GM12878 (cell line): Measurements from ENCODE around the gene GTF2H1. TPM values are rescaled to one million over a fixed set of nuclear protein-coding genes. Genes with fewer than 3 reads are reported as not detected.

Source experiments
- BACH1 ChIP-seq: fragments of 450-650 bp; IDR thresholded peaks from 2 replicates; pipeline ENCODE4 v1.6.1; 2017; ENCODE audit warnings: mild to moderate bottlenecking, borderline replicate concordance
- CBX5 ChIP-seq: sonication (generic); IDR thresholded peaks from 2 replicates; pipeline ENCODE4 v1.6.1; 2016; ENCODE audit warnings: low read depth, moderate library complexity, mild to moderate bottlenecking, inconsistent platforms
- CTCF ChIP-seq, 3 experiments: IDR thresholded peaks in 2 of 3; conservative IDR thresholded peaks in 1 of 3; 2 replicates each; pipeline ENCODE4 v1.5.1; 2011; ENCODE audit warnings: low read depth in 3 of 3, low read length in 3 of 3, mild to moderate bottlenecking in 3 of 3, control low read depth in 2 of 3, moderate library complexity in 2 of 3, inconsistent platforms in 1 of 3, mixed read lengths in 1 of 3; ENCODE audit not compliant: control insufficient read depth in 2 of 3, insufficient read depth in 1 of 3; ENCODE audit errors: extremely low read depth in 1 of 3
- E2F8 ChIP-seq: fragments of 450-650 bp; IDR thresholded peaks from 2 replicates; pipeline ENCODE4 v1.6.1; 2018; ENCODE audit warnings: mild to moderate bottlenecking, low read depth, moderate library complexity; ENCODE audit not compliant: partially characterized antibody
- EZH2 ChIP-seq: IDR thresholded peaks from 2 replicates; pipeline ENCODE4 v1.6.1; 2012; ENCODE audit warnings: low read depth, mild to moderate bottlenecking, control low read depth, inconsistent platforms, low read length, borderline replicate concordance; ENCODE audit not compliant: control insufficient read depth
- HCFC1 ChIP-seq: fragments of 150-350 bp; IDR thresholded peaks from 2 replicates; pipeline ENCODE4 v1.6.1; 2014; ENCODE audit warnings: low read length
- POLR2AphosphoS2 ChIP-seq: IDR thresholded peaks from 2 replicates; pipeline ENCODE4 v1.6.1; 2011; ENCODE audit warnings: low read depth, mild to moderate bottlenecking, low read length, improper control_type of control experiment, moderate library complexity
- RCOR1 ChIP-seq: conservative IDR thresholded peaks from 2 replicates; pipeline ENCODE4 v1.6.1; 2012; ENCODE audit warnings: low read depth, low read length, improper control_type of control experiment
- SPI1 ChIP-seq: IDR thresholded peaks from 2 replicates; pipeline ENCODE4 v1.6.1; 2011; ENCODE audit warnings: low read depth, mild to moderate bottlenecking, low read length, moderate library complexity, borderline replicate concordance; ENCODE audit not compliant: insufficient read depth
- USF2 ChIP-seq: IDR thresholded peaks from 2 replicates; pipeline ENCODE4 v1.6.1; 2011; ENCODE audit warnings: low read depth, low read length, improper control_type of control experiment, borderline replicate concordance
- ZNF622 ChIP-seq: fragments of 450-650 bp; IDR thresholded peaks from 2 replicates; pipeline ENCODE4 v1.6.1; 2017; ENCODE audit warnings: mild to moderate bottlenecking, inconsistent platforms
- ZZZ3 ChIP-seq: IDR thresholded peaks from 2 replicates; pipeline ENCODE4 v1.6.1; 2011; ENCODE audit warnings: low read depth; ENCODE audit not compliant: control insufficient read depth, insufficient read length
- polyA plus RNA-seq, 11 experiments: library from polyadenylated mRNA; depleted of rRNA in 4 of 11; unstranded in 6 of 11; stranded (reverse) in 5 of 11; fragments of >200 nt; fragmentation: Nextera tagmentation in 4 of 11; fragmentation: Illumina TruSeq in 1 of 11; extraction: Ambion mirVana in 4 of 11; extraction: Trizol in 1 of 11; gene quantifications; 1 replicate in 1 of 11; 2 replicates in 10 of 11; pipeline versions ENCODE4 v1.2.1 to v1.2.3, GENCODE V29; 2011 to 2016; ENCODE audit warnings: inconsistent platforms in 2 of 11, missing spikeins in 2 of 11, low read depth in 1 of 11
- total RNA-seq, 4 experiments: library from RNA; depleted of rRNA in 3 of 4; stranded (reverse); fragments of >200 nt in 3 of 4; fragmentation: Illumina TruSeq in 1 of 4; extraction: Trizol in 1 of 4; gene quantifications; 2 replicates each; pipeline versions ENCODE4 v1.2.1 to v1.2.3, GENCODE V29; 2013 to 2021

Gene GTF2H1
- total and polyA plus RNA-seq, 10 of the 15 experiments (the other 5 are each of a cell fraction or from before 2014, with no cell fraction given): 36.7 to 68.8 (median 46.6) TPM

GRCh38 chr11:18321969-18322711, at the start of gene GTF2H1, which contains the start of gene HPS5 (continued):
- TF ChIP-seq ZZZ3 (no peak), ZNF622 (no peak), USF2 (peak; percentile 96), POLR2AphosphoS2 (peak; percentile 88; the same call in 1 of the 2 replicates), HCFC1 (peak; percentile 69), BACH1 (peak; percentile 92), CTCF (IDR thresholded peaks at IDR 0.05 in 2 of 3, conservative IDR thresholded peaks at IDR 0.05 in 1 of 3; ENCODE audit: control insufficient read depth in 2 of 3, extremely low read depth in 1 of 3, insufficient read depth in 1 of 3, low read depth in 3 of 3, low read length in 3 of 3) (no peak), CBX5 (no peak), RCOR1 (no peak), E2F8 (peak; percentile 89), SPI1 (peak; percentile 81), EZH2 (no peak)
